ENCODE measurements around the gene PCDHA2.
"Not testable (repeated sequence)": the region's sequence is repeated elsewhere in the genome, so short reads cannot be mapped to it uniquely, and the experiment has no call there.

PCDHA2 gene

DNA sequence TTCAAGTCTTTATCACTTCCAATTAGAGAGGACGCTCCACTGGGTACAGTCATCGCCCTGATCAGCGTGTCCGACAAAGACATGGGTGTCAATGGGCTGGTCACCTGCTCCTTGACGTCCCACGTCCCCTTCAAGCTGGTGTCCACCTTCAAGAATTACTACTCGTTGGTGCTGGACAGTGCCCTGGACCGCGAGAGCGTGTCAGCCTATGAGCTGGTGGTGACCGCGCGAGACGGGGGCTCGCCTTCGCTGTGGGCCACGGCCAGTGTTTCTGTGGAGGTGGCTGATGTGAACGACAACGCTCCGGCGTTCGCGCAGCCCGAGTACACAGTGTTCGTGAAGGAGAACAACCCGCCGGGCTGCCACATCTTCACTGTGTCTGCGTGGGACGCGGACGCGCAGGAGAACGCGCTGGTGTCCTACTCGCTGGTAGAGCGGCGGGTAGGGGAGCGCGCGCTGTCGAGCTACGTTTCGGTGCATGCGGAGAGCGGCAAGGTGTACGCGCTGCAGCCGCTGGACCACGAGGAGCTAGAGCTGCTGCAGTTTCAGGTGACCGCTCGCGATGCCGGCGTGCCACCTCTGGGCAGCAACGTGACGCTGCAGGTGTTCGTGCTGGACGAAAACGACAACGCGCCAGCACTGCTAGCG lies 13.7 kb downstream of the PCDHA2 start:
- H3K4me3 ChIP-seq (ENCODE audit: low read depth, low read length); DNase-seq (ENCODE audit: low read depth): not testable (repeated sequence)

DNA sequence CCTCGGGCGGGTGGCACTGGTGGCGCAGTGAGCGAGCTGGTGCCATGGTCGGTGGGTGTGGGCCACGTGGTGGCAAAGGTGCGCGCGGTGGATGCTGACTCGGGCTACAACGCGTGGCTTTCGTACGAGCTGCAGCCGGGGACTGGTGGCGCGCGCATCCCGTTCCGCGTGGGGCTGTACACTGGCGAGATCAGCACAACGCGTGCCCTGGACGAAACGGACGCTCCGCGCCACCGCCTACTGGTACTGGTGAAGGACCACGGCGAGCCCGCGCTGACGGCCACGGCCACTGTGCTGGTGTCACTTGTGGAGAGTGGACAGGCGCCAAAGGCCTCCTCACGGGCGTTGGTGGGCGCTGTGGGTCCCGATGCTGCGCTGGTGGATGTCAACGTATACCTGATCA lies 14.2 kb downstream of the PCDHA2 start:
- DNase-seq (ENCODE audit: low read depth) = no peak
- H3K4me3 ChIP-seq (ENCODE audit: low read depth, low read length) = no peak overlapping the region

DNA sequence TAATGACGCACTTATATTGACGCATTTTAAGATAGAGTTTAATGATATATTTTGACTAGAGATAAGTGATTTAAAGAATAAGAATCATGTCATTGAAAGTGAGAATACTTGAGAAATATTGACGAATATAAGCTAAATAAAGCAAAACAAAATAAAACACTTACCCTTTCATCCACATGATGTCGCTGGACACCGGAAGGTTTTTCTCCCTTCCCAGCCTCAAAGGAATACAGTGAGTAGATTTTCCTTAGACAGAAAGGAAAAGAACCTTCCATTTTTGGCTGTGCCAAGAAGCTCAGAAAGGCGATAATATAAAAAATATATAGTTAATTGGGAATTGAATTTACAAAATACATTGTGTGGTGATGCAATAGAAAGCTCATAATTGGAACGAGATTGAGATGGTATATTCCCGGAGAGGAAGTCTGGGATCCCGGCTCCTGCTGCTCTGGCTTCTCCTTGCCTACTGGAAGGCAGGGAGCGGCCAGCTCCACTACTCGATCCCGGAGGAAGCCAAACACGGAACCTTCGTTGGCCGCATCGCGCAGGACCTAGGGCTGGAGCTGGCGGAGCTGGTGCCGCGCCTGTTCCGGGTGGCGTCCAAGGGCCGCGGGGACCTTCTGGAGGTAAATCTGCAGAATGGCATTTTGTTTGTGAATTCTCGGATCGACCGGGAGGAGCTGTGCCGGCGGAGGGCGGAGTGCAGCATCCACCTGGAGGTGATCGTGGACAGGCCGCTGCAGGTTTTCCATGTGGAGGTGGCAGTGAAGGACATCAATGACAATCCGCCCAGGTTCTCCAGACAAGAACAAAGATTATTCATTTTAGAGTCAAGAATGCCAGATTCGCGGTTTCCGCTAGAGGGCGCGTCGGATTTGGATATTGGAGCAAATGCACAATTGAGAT lies 27.0 kb downstream of the PCDHA2 start, which contains the start of gene PCDHA5:
PCDHA5 (plus strand) TSS at position 239 of the 906 bp plus-strand sequence.
- no peak within 1 kb of the TSS for H3K4me3 ChIP-seq (ENCODE audit: low read depth, low read length)
- no peak for DNase-seq (ENCODE audit: low read depth)

DNA sequence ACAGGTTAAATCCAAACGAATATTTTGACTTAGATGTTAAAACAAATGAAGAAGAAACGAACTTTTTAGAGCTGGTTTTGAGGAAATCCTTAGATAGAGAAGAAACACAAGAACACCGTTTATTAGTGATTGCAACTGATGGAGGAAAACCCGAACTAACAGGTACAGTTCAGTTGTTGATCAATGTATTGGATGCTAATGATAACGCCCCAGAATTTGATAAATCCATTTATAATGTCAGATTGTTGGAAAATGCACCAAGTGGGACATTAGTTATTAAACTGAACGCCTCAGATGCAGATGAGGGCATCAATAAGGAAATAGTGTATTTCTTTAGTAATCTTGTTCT lies 27.6 kb downstream of the PCDHA2 start:
- no peak overlapping the region for H3K4me3 ChIP-seq (ENCODE audit: low read depth, low read length)
- DNase-seq (ENCODE audit: low read depth) = no peak

DNA sequence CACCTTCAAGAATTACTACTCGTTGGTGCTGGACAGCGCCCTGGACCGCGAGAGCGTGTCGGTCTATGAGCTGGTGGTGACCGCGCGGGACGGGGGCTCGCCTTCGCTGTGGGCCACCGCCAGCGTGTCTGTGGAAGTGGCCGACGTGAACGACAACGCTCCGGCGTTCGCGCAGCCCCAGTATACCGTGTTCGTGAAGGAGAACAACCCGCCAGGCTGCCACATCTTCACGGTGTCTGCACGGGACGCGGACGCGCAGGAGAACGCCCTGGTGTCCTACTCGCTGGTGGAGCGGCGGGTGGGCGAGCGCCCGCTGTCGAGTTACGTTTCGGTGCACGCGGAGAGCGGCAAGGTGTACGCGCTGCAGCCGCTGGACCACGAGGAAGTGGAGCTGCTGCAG lies 28.3 kb downstream of the PCDHA2 start:
- H3K4me3 ChIP-seq (ENCODE audit: low read depth, low read length); DNase-seq (ENCODE audit: low read depth): not testable (repeated sequence)

DNA sequence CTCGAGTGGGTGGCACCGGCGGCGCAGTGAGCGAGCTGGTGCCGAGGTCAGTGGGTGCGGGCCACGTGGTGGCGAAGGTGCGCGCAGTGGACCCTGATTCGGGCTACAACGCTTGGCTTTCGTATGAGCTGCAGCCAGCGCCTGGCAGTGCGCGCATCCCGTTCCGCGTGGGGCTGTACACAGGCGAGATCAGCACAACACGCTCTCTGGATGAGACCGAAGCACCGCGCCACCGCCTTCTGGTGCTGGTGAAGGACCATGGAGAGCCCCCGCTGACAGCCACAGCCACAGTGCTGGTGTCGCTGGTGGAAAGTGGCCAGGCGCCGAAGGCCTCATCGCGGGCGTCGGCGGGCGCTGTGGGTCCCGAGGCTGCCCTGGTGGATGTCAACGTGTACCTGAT lies 28.8 kb downstream of the PCDHA2 start:
- H3K4me3 ChIP-seq (ENCODE audit: low read depth, low read length) = no peak overlapping the region
- DNase-seq (ENCODE audit: low read depth) = no peak

DNA sequence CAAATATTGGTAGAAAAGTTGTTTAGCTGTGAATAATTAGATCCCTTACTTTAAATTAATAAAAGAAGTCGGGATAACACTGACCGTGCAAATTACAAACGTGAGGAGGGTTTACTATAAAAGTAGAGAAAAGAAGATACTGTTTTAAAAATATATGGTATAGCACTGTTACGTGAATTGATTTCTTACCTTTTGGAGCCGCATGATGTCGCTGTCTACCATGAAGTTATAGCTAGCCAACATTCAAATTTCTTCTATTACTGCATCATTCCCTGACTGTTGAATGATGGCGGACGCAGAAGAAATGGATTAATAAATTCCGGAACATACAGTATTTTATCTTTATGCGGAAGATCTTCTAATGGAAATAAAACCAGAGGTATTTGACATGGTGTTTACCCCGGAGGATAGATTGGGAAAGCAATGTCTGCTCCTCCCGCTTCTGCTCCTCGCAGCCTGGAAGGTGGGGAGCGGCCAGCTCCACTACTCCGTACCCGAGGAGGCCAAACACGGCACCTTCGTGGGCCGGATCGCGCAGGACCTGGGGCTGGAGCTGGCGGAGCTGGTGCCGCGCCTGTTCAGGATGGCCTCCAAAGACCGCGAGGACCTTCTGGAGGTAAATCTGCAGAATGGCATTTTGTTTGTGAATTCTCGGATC lies 33.2 kb downstream of the PCDHA2 start, which contains the start of gene PCDHA6:
PCDHA6 (plus strand) TSS at position 257 of the 658 bp plus-strand sequence; CDS start at position 389, 132 bp downstream.
- peak within 1 kb of the TSS; percentile 23 for H3K4me3 ChIP-seq (ENCODE audit: low read depth, low read length)
- DNase-seq (ENCODE audit: low read depth) = no peak

DNA sequence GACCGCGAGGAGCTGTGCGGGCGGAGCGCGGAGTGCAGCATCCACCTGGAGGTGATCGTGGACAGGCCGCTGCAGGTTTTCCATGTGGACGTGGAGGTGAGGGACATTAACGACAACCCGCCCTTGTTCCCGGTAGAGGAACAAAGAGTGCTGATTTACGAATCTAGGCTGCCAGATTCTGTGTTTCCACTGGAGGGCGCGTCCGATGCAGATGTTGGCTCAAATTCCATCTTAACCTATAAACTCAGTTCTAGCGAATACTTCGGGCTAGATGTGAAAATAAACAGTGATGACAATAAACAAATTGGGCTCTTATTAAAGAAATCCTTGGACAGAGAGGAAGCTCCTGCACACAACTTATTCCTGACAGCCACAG lies 33.7 kb downstream of the PCDHA2 start:
- no peak overlapping the region for H3K4me3 ChIP-seq (ENCODE audit: low read depth, low read length)
- DNase-seq (ENCODE audit: low read depth) = no peak

DNA sequence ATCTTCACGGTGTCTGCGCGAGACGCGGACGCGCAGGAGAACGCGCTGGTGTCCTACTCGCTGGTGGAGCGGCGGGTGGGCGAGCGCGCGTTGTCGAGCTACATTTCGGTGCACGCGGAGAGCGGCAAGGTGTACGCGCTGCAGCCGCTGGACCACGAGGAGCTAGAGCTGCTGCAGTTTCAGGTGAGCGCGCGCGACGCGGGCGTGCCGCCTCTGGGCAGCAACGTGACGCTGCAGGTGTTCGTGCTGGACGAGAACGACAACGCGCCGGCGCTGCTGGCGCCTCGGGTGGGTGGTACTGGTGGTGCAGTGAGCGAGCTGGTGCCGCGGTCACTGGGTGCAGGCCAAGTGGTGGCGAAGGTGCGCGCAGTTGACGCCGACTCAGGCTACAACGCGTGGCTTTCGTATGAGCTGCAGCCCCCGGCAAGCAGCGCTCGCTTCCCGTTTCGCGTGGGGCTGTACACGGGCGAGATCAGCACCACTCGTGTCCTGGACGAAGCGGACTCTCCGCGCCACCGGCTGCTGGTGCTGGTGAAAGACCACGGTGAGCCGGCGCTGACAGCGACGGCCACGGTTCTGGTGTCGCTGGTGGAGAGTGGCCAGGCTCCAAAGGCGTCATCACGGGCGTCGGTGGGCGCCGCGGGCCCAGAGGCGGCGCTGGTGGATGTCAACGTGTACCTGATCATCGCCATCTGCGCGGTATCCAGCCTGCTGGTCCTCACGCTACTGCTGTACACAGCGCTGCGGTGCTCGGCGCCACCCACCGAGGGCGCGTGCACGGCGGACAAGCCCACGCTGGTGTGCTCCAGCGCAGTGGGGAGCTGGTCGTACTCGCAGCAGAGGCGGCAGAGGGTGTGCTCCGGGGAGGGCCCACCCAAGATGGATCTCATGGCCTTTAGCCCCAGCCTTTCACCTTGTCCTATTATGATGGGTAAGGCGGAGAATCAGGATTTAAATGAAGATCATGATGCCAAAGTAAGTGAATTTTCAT lies 35.2 kb downstream of the PCDHA2 start:
- not testable (repeated sequence) for H3K4me3 ChIP-seq (ENCODE audit: low read depth, low read length); DNase-seq (ENCODE audit: low read depth)

DNA sequence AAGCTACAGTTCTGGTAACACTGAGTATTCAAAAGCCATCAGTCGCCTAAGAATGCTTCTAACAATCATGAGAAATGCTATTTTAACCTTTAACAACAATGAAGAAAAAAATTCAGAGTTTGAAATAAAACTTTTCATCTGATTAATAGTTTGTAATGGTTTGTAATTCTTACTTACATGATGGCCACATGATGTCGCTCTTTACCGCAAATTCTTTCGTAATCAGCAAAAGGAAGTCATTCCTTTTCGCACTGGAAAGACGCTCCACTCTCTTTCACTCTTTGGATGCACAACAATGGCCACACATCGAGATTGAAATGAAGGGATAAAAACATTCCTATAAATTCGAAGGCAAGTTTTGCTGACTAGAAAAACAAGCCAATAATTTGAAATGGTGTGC lies 39.3 kb downstream of the PCDHA2 start, which contains the start of gene PCDHA7:
PCDHA7 (plus strand) TSS at position 277 of the 400 bp plus-strand sequence; CDS start at position 392, 115 bp downstream.
- peak within 1 kb of the TSS; percentile 26 for H3K4me3 ChIP-seq (ENCODE audit: low read depth, low read length)

DNA sequence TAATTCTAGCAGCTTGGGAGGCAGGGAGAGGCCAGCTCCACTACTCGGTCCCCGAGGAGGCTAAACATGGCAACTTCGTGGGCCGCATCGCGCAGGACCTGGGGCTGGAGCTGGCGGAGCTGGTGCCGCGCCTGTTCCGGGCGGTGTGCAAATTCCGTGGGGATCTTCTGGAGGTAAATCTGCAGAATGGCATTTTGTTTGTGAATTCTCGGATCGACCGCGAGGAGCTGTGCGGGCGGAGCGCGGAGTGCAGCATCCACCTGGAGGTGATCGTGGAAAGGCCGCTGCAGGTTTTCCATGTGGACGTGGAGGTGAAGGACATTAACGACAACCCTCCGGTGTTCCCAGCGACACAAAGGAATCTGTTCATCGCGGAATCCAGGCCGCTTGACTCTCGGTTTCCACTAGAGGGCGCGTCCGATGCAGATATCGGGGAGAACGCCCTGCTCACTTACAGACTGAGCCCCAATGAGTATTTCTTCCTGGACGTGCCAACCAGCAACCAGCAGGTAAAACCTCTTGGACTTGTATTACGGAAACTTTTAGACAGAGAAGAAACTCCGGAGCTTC lies 39.9 kb downstream of the PCDHA2 start:
- peak overlapping the region; percentile 26 for H3K4me3 ChIP-seq (ENCODE audit: low read depth, low read length)
- DNase-seq (ENCODE audit: low read depth) = not testable (repeated sequence)

More for the DNA sequence above, 39.3 kb downstream of the PCDHA2 start, which contains the start of gene PCDHA7:
- DNase-seq (ENCODE audit: low read depth) = no peak

DNA sequence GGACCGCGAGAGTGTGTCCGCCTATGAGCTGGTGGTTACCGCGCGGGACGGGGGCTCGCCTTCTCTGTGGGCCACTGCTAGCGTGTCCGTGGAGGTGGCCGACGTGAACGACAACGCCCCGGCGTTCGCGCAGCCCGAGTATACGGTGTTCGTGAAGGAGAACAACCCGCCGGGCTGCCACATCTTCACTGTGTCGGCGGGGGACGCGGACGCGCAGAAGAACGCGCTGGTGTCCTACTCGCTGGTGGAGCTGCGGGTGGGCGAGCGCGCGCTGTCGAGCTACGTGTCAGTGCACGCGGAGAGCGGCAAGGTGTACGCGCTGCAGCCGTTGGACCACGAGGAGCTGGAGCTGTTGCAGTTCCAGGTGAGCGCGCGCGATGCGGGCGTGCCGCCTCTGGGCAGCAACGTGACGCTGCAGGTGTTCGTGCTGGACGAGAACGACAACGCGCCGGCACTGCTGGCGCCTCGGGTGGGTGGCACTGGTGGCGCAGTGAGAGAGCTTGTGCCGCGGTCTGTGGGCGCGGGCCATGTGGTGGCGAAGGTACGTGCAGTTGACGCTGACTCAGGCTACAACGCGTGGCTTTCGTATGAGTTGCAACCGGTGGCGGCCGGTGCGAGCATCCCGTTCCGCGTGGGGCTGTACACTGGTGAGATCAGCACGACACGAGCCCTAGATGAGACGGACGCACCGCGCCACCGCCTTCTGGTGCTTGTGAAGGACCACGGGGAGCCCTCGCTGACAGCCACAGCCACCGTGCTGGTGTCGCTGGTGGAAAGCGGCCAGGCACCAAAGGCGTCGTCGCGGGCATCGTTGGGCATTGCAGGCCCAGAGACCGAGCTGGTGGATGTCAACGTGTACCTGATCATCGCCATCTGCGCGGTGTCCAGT lies 41.2 kb downstream of the PCDHA2 start:
- H3K4me3 ChIP-seq (ENCODE audit: low read depth, low read length) = no peak overlapping the region
- no peak for DNase-seq (ENCODE audit: low read depth)

DNA sequence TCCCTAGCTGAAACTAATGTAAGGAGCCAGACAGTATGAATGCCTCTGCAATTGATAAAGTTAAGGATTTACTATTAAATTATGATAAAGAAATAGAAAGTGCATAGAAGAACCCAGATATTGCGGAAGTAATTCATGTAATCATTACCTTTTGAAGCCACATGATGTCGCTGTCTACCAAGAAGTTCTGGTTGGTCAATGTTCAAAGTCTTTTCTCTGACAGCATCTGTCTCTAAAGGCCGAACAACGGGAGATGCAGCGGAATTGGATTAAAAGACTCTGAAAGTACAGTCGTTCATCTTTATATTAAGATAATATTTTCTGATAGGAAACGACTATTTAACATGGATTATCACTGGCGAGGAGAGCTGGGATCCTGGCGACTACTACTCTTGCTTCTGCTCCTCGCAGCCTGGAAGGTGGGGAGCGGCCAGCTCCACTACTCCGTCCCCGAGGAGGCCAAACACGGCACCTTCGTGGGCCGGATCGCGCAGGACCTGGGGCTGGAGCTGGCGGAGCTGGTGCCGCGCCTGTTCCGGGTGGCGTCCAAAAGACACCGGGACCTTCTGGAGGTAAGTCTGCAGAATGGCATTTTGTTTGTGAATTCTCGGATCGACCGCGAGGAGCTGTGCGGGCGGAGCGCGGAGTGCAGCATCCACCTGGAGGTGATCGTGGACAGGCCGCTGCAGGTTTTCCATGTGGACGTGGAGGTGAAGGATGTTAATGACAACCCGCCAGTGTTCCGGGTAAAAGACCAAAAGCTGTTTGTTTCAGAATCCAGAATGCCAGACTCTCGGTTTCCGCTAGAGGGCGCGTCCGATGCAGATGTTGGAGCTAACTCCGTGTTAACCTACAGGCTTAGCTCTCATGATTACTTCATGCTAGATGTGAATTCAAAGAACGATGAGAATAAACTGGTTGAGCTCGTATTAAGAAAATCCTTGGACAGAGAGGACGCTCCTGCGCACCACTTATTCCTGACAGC lies 46.6 kb downstream of the PCDHA2 start, which contains the start of gene PCDHA8:
PCDHA8 (plus strand) TSS at position 210 of the 985 bp plus-strand sequence; CDS start at position 345, 135 bp downstream.
- no peak for DNase-seq (ENCODE audit: low read depth)
- H3K4me3 ChIP-seq (ENCODE audit: low read depth, low read length) = no peak within 1 kb of the TSS

DNA sequence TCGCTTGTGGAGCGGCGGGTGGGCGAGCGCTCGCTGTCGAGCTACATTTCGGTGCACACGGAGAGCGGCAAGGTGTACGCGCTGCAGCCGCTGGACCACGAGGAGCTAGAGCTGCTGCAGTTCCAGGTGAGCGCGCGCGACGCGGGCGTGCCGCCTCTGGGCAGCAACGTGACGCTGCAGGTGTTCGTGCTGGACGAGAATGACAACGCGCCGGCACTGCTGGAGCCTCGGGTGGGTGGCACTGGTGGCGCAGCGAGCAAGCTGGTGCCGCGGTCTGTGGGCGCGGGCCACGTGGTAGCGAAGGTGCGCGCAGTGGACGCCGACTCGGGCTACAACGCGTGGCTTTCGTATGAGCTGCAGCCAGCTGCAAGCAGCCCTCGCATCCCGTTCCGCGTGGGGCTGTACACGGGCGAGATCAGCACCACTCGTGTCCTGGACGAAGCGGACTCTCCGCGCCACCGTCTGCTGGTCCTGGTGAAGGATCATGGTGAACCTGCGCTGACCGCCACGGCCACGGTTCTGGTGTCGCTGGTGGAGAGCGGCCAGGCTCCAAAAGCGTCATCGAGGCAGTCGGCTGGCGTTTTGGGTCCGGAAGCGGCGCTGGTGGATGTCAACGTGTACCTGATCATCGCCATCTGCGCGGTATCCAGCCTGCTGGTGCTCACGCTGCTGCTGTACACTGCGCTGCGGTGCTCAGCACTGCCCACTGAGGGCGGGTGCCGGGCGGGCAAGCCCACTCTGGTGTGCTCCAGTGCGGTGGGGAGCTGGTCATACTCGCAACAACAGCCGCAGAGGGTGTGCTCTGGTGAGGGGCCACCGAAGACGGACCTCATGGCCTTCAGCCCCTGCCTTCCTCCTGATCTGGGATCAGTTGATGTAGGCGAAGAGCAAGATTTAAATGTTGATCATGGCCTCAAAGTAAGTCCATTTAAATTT lies 48.4 kb downstream of the PCDHA2 start:
- DNase-seq (ENCODE audit: low read depth) = no peak
- H3K4me3 ChIP-seq (ENCODE audit: low read depth, low read length) = no peak overlapping the region
